Jurkat, Clone E6-1 (cell line): ENCODE measurements around the gene NR2F2.

Source experiments
- DNase-seq: peaks from one replicate; pipeline ENCODE4 v3.0.0-alpha.2; 2011; ENCODE audit warnings: low read depth, low spot score
- H3K4me3 ChIP-seq: 2 replicates; pipeline ENCODE4 v1.5.1; 2011; ENCODE audit warnings: mild to moderate bottlenecking, low read length, control low read depth, moderate library complexity

NR2F2 gene

DNA sequence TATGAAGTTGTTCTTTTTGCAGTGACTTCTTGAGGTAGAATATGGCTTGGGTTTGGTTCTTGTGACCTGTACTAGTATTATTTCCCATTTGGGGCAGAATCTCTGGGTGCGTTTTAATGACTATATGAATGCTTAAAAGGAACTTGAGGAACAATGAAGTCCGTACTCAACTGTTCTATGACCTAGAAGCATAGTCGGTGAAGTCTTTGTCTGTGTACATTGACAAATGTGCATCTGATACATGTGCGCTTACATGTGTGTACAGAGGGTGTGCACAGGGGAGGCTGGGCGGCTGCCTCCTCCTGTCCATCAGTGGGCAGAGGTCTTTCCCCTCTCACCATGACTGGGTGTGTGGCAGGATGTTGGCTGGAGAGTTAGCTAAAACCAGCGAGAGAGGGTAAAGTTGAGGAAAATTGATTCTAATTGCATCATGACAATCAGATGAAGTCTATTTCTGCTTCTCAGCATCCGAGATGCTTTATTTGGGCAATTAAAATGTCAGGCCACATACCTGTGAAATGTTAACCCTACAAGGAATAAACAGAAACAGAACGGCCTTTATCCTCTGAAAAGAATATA is 1.0 kb upstream of the NR2F2 start:
- H3K4me3 ChIP-seq = peak overlapping the region; percentile 56
- no peak for DNase-seq

DNA sequence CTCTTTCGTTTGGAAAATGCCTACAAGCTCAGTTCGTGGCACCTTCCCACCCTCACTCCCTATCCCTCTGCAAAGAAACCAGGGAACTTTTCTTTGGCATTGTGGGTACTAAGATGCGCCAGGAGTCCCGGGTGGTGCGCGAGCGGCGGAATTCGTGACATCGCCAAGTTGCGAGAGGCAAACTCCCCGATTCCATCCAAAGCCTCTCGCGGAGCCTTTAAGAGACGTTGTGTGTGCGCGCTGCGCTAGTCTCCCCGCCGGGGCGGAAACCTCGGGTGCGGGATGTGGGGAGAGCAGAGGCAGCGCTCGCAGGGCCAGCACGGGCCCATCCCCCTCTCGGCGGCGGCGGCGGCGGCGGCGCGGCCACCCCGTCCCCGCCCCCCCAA is 443 bp upstream of the NR2F2 start:
- peak overlapping the region; percentile 56 for H3K4me3 ChIP-seq
- peak; percentile 60 for DNase-seq

GRCh38 chr15:96331144-96331944 is 844 bp downstream of the NR2F2 start:
- H3K4me3 ChIP-seq = peak overlapping the region; percentile 41
- DNase-seq = no peak

- no peak overlapping the region for H3K4me3 ChIP-seq
Measured at GRCh38 chr15:96331945-96332636, 1.6 kb downstream of the NR2F2 start.

GRCh38 chr15:96332637-96333121 is 2.2 kb downstream of the NR2F2 start:
- H3K4me3 ChIP-seq = no peak overlapping the region
- no peak for DNase-seq

More at GRCh38 chr15:96331945-96332636, 1.6 kb downstream of the NR2F2 start:
- no peak for DNase-seq

- H3K4me3 ChIP-seq = no peak overlapping the region
- no peak for DNase-seq
Measured at GRCh38 chr15:96333131-96334016, 2.9 kb downstream of the NR2F2 start.

DNA sequence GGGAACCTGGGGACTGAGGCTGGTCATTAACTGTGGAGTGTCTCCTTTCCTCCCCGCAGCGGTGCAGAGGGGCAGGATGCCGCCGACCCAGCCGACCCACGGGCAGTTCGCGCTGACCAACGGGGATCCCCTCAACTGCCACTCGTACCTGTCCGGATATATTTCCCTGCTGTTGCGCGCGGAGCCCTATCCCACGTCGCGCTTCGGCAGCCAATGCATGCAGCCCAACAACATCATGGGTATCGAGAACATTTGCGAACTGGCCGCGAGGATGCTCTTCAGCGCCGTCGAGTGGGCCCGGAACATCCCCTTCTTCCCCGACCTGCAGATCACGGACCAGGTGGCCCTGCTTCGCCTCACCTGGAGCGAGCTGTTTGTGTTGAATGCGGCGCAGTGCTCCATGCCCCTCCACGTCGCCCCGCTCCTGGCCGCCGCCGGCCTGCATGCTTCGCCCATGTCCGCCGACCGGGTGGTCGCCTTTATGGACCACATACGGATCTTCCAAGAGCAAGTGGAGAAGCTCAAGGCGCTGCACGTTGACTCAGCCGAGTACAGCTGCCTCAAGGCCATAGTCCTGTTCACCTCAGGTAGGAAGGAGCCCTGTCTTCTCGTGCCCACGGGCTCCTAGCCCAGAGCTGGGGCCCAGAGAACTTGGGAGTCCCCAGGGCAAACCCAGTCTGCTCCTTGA is 3.7 kb downstream of the NR2F2 start:
- DNase-seq = no peak
- no peak overlapping the region for H3K4me3 ChIP-seq

- no peak for DNase-seq
- no peak overlapping the region for H3K4me3 ChIP-seq
Measured at GRCh38 chr15:96334705-96335410, 4.4 kb downstream of the NR2F2 start.

DNA sequence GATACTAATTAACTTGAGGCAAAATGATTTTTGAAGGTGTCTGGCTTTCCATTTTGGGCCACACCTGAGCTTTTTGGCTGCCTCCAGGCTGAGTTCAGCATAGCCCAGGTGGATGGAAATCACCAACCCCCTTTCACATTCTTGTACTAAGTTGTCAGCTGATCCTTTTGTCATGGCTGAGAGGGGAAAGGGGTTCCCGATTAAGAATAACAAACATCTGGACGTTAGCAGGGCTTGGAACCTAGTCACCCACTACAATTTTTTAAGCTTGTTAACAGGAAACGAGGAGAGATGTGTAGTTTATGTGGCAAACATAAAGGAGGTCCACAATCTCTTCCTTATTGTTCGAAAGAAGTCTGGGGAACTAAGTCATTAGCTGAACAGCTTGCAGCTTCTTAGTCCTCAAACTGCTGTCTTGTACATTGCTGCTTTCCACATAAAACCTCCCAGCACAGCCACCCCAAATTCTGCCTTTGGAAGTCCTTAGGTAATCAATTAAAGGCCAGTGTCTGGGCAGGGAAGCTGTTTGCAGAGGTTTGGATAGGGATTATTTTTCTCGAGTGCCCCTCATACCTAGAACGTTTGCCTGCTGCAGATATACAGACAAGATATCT is 5.0 kb downstream of the NR2F2 start:
- H3K4me3 ChIP-seq = no peak overlapping the region
- DNase-seq = no peak

DNA sequence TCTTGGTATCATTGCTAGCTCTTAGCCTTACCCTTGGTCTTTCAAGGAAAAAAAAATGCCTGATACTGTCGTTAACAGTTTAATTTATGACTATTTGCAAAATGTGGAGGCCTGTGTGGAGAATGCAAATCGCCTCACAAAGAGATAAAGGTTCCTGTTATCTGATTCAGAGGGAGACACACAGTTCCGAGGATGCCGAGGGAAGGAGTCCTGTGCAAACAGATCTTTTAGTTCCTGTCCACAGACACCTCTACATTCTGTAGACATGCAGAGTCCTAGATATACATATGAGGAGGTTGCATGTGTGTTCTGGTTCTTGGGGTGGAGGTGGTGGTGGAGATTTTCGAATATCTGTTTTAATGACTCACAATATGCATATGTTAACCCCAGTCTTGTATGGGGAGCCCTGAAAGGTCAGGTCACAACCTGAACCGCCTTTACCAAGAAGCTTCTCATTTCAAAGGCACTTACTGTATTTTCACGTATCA is 5.7 kb downstream of the NR2F2 start:
- no peak for DNase-seq
- H3K4me3 ChIP-seq = no peak overlapping the region

- no peak for DNase-seq
- no peak overlapping the region for H3K4me3 ChIP-seq
Measured at GRCh38 chr15:96336596-96337364, 6.3 kb downstream of the NR2F2 start.

DNA sequence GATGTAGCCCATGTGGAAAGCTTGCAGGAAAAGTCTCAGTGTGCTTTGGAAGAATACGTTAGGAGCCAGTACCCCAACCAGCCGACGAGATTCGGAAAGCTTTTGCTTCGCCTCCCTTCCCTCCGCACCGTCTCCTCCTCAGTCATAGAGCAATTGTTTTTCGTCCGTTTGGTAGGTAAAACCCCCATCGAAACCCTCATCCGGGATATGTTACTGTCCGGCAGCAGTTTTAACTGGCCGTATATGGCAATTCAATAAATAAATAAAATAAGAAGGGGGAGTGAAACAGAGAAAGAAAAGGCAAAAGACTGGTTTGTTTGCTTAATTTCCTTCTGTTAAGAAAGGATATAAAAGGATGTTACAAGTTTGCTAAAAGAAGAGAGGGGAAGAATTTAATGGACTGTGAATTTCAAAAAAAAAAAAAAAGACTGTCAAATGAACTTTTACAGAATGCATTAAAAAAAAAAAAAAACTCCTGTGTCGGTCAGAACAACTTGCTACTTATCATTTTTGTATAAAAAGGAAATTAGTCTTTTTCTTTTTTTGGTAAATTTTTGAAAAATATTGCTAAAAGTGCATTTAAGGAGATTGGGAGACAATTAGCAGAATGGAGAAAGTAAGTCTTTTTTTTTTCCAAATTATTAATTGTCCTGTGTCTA is 7.0 kb downstream of the NR2F2 start:
- no peak for DNase-seq

DNA sequence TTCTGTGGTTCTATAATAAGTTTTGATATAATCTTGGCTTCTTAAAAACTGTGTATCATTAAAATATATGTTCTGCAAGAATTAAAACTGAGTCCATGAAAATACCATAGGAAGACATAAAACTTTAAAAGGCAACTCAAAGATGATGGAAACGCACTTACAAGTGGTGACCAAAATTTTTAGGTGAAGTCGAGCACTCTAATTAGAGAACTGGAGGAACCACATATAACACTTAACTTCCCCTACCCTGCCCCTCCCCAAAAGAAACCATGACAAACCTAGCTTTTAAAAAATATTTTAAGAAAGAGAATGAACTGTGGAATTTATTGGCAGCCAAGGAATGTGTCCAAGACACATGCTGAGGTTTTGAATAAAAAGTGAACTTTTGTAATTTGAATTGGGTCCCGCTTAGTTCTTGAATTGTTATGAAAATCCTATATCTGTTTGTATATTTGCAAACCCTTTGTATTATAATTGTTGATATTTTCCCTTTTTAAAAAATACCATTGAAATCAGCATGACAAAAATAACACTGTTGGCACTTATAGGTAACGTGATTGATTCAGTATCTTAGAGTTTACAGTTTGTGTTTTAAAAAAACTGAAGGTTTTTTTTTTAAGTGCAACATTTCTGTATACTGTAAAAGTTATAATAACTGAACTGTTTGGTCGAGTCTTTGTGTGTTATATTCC is 7.7 kb downstream of the NR2F2 start:
- H3K4me3 ChIP-seq = no peak overlapping the region
- no peak for DNase-seq

More for the DNA sequence above, 7.0 kb downstream of the NR2F2 start:
- H3K4me3 ChIP-seq = no peak overlapping the region

GRCh38 chr15:96338766-96339618 is 8.5 kb downstream of the NR2F2 start:
- H3K4me3 ChIP-seq = no peak overlapping the region
- DNase-seq = no peak
